Measurements from ENCODE around the gene CRTC3. TPM values are rescaled to one million over a fixed set of nuclear protein-coding genes. Genes with fewer than 3 reads are reported as not detected.
"Not testable (repeated sequence)": the region's sequence is repeated elsewhere in the genome, so short reads cannot be mapped to it uniquely, and the experiment has no call there.

The CRTC3 gene
- polyA plus RNA-seq, 3 donors from 2014 or later = 10.9 to 35.3 (median 11.0) TPM

DNA sequence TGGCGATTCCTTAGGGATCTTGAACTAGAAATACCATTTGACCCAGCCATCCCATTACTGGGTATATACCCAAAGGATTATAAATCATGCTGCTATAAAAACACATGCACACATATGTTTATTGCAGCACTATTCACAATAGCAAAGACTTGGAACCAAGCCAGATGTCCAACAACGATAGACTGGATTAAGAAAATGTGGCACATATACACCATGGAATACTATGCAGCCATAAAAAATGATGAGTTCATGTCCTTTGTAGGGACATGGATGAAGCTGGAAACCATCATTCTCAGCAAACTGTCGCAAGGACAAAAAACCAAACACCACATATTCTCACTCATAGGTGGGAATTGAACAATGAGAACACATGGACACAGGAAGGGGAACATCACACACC, 107.3 kb downstream of the CRTC3 start:
- not testable (repeated sequence) for H3K4me3 Mint-ChIP-seq; H3K27me3 Mint-ChIP-seq (ENCODE audit: low read depth in 3 of 3); H3K9me3 Mint-ChIP-seq; H3K27ac Mint-ChIP-seq; H3K4me1 Mint-ChIP-seq; DNase-seq
- H3K36me3 Mint-ChIP-seq = peaks cover 21 to 40% (median 38%) of the 10 kb centered on the region in 3 donors

- Mint-ChIP-seq H3K27me3 (ENCODE audit: low read depth in 3 of 3) (peaks cover 0 to 2% (median 1%) of the 10 kb centered on the region in 3 donors), H3K36me3 (peaks cover 23 to 42% (median 38%) of the 10 kb centered on the region in 3 donors), H3K9me3 (peaks cover 0 to 2% (median 0%) of the 10 kb centered on the region in 6 donors), H3K27ac (peak overlapping the region in 3 of 6 donors; percentile 26 to 77 (median 40)), H3K4me3 (no peak overlapping the region), H3K4me1 (no peaks in the 10 kb centered on the region)
- DNase-seq = no peak
Measured at GRCh38 chr15:90637693-90638092, 108.0 kb downstream of the CRTC3 start.

DNA sequence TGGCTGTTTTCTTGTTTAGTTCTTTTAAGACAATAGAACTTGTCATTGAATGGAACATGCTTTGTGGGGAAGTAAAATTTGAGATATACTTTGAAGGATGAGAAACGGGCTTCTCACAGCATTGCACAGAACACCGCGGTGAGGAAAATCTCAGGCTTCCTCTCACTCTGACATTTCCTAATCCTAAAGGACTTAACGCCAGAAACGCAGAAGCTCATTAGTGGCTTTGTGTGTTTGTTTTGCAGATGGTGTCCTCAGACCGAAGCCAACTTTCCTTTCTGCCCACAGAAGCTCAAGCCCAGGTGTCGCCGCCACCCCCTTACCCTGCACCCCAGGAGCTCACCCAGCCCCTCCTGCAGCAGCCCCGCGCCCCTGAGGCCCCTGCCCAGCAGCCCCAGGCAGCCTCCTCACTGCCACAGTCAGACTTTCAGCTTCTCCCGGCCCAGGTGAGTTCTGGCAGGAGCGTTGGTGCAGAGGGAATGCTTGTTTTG, 108.5 kb downstream of the CRTC3 start:
- Mint-ChIP-seq H3K27me3 (ENCODE audit: low read depth in 3 of 3) (peaks cover 0 to 2% (median 0%) of the 10 kb centered on the region in 3 donors), H3K9me3 (peaks cover 0 to 2% (median 0%) of the 10 kb centered on the region in 6 donors), H3K4me3 (no peak overlapping the region), H3K27ac (peak overlapping the region in 3 of 6 donors; percentile 26 to 77 (median 40)), H3K36me3 (peaks cover 24 to 42% (median 32%) of the 10 kb centered on the region in 3 donors), H3K4me1 (no peaks in the 10 kb centered on the region)
- DNase-seq = no peak

DNA sequence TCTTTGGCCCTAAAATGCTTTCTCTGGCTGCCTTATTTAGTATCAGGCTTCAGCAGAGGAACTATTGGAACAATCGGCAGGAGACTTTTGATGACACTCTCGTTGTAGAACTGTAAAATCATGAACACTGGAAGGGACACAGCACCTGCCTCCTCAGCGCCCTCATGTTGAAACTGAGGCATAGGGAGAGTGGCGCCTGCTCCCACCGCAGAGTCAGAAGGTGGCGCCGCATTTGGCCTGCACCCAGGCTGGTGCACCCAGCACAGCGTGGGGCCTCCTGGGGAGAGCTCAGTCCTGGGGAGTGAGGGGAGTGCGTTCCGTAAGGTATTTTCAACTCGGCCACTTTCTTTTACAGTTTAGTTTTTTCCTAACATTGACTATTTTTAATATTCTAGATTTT, 109.2 kb downstream of the CRTC3 start:
- no peaks in the 10 kb centered on the region for H3K4me1 Mint-ChIP-seq
- peaks cover 0 to 2% (median 0%) of the 10 kb centered on the region in 6 donors for H3K9me3 Mint-ChIP-seq
- peaks cover 0 to 2% (median 0%) of the 10 kb centered on the region in 3 donors for H3K27me3 Mint-ChIP-seq (ENCODE audit: low read depth in 3 of 3)
- no peak overlapping the region for H3K27ac Mint-ChIP-seq
- DNase-seq = no peak
- no peak overlapping the region for H3K4me3 Mint-ChIP-seq
- peaks cover 19 to 40% (median 28%) of the 10 kb centered on the region in 3 donors for H3K36me3 Mint-ChIP-seq

DNA sequence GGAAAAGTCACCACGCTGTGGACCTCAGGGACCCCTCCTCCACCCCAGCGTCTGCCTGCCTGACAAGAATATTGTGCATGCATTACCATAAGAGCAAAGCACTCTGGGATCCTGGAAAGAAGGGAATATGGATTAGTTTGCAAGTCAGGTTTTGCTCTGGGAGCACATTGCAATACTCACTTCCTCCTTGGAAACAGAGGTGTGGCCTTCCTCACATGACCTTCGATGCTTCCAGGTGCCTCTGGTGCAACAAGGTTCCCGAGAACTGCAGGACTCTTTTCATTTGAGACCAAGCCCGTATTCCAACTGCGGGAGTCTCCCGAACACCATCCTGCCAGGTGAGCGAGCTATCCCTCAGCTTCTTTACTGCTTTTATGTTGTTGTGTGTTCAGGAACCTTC, 111.1 kb downstream of the CRTC3 start:
- Mint-ChIP-seq H3K9me3 (peaks cover 0 to 2% (median 0%) of the 10 kb centered on the region in 6 donors), H3K27ac (no peak overlapping the region), H3K36me3 (peaks cover 14 to 37% (median 18%) of the 10 kb centered on the region in 3 donors), H3K4me3 (no peak overlapping the region), H3K4me1 (peaks cover 0 to 1% of the 10 kb centered on the region in 2 donors), H3K27me3 (ENCODE audit: low read depth in 3 of 3) (peaks cover 0 to 5% (median 0%) of the 10 kb centered on the region in 3 donors)
- DNase-seq = no peak

GRCh38 chr15:90641581-90642463, 112.1 kb downstream of the CRTC3 start:
- H3K36me3 Mint-ChIP-seq = peaks cover 14 to 34% (median 18%) of the 10 kb centered on the region in 3 donors
- H3K27ac Mint-ChIP-seq = no peak overlapping the region
- no peak for DNase-seq
- peaks cover 0 to 1% of the 10 kb centered on the region in 2 donors for H3K4me1 Mint-ChIP-seq
- H3K4me3 Mint-ChIP-seq = no peak overlapping the region
- H3K27me3 Mint-ChIP-seq (ENCODE audit: low read depth in 3 of 3) = peaks cover 0 to 6% (median 3%) of the 10 kb centered on the region in 3 donors
- H3K9me3 Mint-ChIP-seq = peaks cover 0 to 2% (median 0%) of the 10 kb centered on the region in 6 donors

DNA sequence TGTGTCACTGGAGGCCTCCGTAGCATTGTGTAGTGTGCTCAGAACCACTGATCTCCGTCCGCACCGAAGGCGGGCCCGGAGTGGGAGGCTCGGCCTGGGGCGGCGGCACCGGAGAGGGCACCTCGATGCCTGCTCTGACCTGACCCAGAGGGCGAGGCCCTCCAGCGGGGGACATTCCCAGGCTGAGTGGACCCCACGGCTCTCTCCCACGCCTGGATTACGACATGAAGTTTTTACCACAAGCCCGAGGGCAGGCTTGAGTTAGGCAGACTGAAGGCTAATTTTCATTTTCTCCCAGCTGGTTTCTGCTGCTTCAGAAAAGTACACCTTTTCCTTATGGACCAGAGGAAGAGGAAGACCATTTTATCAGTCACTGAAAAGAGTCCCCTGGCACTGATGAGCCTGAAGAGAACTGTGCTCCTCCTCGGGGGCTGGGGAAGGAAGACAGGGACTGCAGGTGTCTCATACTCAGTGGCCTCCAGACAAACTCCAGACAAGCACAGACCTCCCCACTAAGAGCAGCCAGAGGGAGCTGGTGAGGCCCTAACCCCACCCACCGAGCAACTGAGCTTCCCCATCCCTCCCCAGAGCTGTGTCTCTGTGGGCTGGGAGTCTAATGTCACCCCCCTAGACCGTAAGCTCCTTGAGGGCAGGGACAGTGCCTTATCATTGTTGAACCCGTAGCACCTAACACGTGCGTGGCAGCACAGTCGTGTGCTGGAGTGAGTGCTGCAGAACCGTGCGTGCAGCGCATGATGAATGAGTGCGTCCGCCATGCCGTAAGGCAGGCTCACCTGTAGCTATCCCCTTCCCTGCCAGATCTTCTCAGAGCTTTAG, 113.0 kb downstream of the CRTC3 start:
- no peak for DNase-seq
- peaks cover 0 to 1% of the 10 kb centered on the region in 2 donors for H3K4me1 Mint-ChIP-seq
- H3K27ac Mint-ChIP-seq = no peak overlapping the region
- peaks cover 0 to 6% (median 3%) of the 10 kb centered on the region in 3 donors for H3K27me3 Mint-ChIP-seq (ENCODE audit: low read depth in 3 of 3)
- H3K9me3 Mint-ChIP-seq = peaks cover 0 to 2% (median 0%) of the 10 kb centered on the region in 6 donors
- H3K4me3 Mint-ChIP-seq = no peak overlapping the region
- peaks cover 13 to 34% (median 17%) of the 10 kb centered on the region in 3 donors for H3K36me3 Mint-ChIP-seq

DNA sequence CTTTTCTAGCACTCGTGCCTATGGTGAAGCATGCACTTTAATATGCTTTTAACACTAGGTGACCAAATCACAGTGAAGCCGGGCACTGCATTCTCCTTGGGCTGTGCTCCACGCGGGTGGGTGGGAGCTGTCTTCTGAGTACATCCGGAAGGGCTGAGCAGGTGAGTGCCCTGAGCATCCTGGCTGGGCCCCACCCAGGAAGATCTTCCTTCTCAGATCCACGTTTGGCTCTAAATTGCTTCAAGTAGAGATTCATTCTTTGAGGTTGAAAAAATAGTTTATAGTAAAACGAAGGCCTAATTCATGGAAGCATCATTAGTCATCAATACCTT, 113.5 kb downstream of the CRTC3 start:
- Mint-ChIP-seq H3K9me3 (no peaks in the 10 kb centered on the region), H3K36me3 (peaks cover 10 to 29% (median 11%) of the 10 kb centered on the region in 3 donors), H3K4me3 (no peak overlapping the region), H3K27ac (no peak overlapping the region), H3K27me3 (ENCODE audit: low read depth in 3 of 3) (peaks cover under 1 to 8% (median 3%) of the 10 kb centered on the region in 3 donors), H3K4me1 (peaks cover 4 to 6% of the 10 kb centered on the region in 2 donors)
- no peak for DNase-seq

- H3K4me3 Mint-ChIP-seq = no peak overlapping the region
- H3K4me1 Mint-ChIP-seq = peaks cover 10 to 13% of the 10 kb centered on the region in 2 donors
- peak overlapping the region in 3 of 6 donors; percentile 3 to 67 (median 36) for H3K27ac Mint-ChIP-seq
Measured at GRCh38 chr15:90644526-90644925, 114.8 kb downstream of the CRTC3 start.

GRCh38 chr15:90644952-90645725, 115.4 kb downstream of the CRTC3 start:
- no peak overlapping the region for H3K4me3 Mint-ChIP-seq
- H3K27me3 Mint-ChIP-seq (ENCODE audit: low read depth in 3 of 3) = peaks cover 2 to 7% (median 3%) of the 10 kb centered on the region in 3 donors
- H3K9me3 Mint-ChIP-seq = no peaks in the 10 kb centered on the region
- no peak for DNase-seq
- H3K27ac Mint-ChIP-seq = peak overlapping the region in 5 of 6 donors; percentile 3 to 67 (median 36)
- peaks cover 6 to 24% (median 10%) of the 10 kb centered on the region in 3 donors for H3K36me3 Mint-ChIP-seq
- peaks cover 10 to 19% of the 10 kb centered on the region in 2 donors for H3K4me1 Mint-ChIP-seq

More at GRCh38 chr15:90644526-90644925, 114.8 kb downstream of the CRTC3 start:
- H3K36me3 Mint-ChIP-seq = peaks cover 6 to 24% (median 10%) of the 10 kb centered on the region in 3 donors
- no peak for DNase-seq
- no peaks in the 10 kb centered on the region for H3K9me3 Mint-ChIP-seq
- peaks cover 2 to 7% (median 3%) of the 10 kb centered on the region in 3 donors for H3K27me3 Mint-ChIP-seq (ENCODE audit: low read depth in 3 of 3)

- peak overlapping the region in 4 of 6 donors; percentile 34 to 57 (median 48) for H3K27ac Mint-ChIP-seq
- H3K27me3 Mint-ChIP-seq (ENCODE audit: low read depth in 3 of 3) = peaks cover 2 to 7% (median 3%) of the 10 kb centered on the region in 3 donors
- H3K36me3 Mint-ChIP-seq = peaks cover 6 to 24% (median 10%) of the 10 kb centered on the region in 3 donors
- no peak for DNase-seq
- peaks cover 10 to 20% of the 10 kb centered on the region in 2 donors for H3K4me1 Mint-ChIP-seq
- H3K4me3 Mint-ChIP-seq = no peak overlapping the region
- no peaks in the 10 kb centered on the region for H3K9me3 Mint-ChIP-seq
Measured at GRCh38 chr15:90645873-90646575, 116.3 kb downstream of the CRTC3 start.

GRCh38 chr15:90646662-90647305, 117.1 kb downstream of the CRTC3 start:
- no peak for DNase-seq
- Mint-ChIP-seq H3K36me3 (peaks cover 3 to 22% (median 9%) of the 10 kb centered on the region in 3 donors), H3K27me3 (ENCODE audit: low read depth in 3 of 3) (peaks cover 2 to 7% (median 3%) of the 10 kb centered on the region in 3 donors), H3K4me1 (peaks cover 10 to 20% of the 10 kb centered on the region in 2 donors), H3K4me3 (no peak overlapping the region), H3K27ac (peak overlapping the region in 2 of 6 donors; percentile 28 to 47), H3K9me3 (no peaks in the 10 kb centered on the region)
